HL-60/S4 treated with retinoic acid at 250 ng/mL for 4 days and 3 days (cell line): ENCODE results near the gene SLC39A3.

ENCODE experiments used
- in situ Hi-C: fragments of 300-500 bp; cut with MboI; formaldehyde crosslinking; loops from 2 replicates; pipeline ENCODE4 v1.7.0; 2022; ENCODE audit warnings: low sequenced_read_pairs

Gene SLC39A3

GRCh38 chr19:2750808-2751437 is 11.1 kb upstream of the SLC39A3 start:
- in situ Hi-C loops, result no loop called here

- in situ Hi-C loops, result loop anchor here (5.0 kb wide), 1 partner anchor 95 kb away; no protein-coding TSS in a partner anchor
These were observed 7.5 kb upstream of the SLC39A3 start for GRCh38 chr19:2747349-2747748.

- in situ Hi-C loops, result no loop called here
These were observed 4.3 kb upstream of the SLC39A3 start for GRCh38 chr19:2744113-2744512.

- in situ Hi-C loops, result no loop called here
These were observed 3.3 kb upstream of the SLC39A3 start for GRCh38 chr19:2743099-2743498.

GRCh38 chr19:2740314-2740656 is 468 bp upstream of the SLC39A3 start:
- in situ Hi-C loops, result no loop called here

- in situ Hi-C loops, result no loop called here
These were observed 3.1 kb downstream of the SLC39A3 start for GRCh38 chr19:2736550-2737190.

DNA sequence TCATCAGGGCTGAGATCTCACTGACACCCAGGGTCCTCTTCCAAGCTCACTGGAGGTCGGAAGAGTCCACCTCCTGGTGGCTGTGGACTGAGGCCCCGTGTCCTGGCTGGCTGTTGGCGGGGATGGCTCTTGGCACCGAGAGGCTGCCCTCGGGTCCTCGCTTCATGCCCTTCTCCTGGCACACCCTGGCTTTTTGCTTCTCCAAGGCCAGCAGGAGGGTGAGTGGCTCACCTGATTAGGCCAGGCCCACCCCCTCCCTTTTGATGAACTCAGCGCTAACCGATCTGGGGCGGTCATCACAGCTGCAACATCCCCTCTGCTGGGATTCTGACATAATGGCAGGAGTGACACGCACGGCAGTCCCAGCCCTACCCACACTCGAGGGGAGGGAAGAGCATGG is 4.4 kb downstream of the SLC39A3 start:
- in situ Hi-C loops, result no loop called here

DNA sequence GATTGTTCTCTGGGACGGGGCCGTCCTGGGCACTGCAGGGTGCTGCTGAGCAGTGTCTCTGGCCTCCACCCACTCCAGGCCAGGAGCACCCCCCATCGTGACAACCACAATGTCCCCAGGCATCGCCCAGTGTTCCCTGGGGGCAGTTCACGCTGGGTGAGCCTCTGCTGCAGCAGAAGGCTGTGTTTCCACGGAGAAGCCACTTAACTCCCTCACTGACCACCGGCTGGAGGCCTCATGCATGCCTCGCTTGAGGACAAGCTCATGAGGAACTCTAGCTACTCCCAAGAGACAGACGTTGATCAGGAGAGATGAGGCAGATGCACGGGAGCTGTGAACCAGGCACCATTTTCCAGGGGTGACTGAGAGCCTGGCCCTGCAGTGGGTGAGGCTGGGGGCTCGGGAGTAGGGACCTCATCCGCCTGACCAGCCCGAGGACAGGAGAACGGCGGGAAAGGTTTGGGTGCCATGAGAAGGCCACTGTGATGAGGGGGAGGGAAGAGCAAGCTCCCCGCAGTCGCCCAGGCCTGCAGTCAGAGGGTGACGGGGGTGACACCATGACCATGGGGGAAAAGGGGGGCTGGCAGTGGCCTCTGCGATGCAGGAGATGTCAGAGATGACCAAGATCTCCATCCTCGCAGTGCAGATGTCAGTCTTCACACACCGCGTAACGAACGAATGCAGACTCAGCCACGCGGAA is 5.1 kb downstream of the SLC39A3 start:
- in situ Hi-C loops, result no loop called here

GRCh38 chr19:2733930-2734588 is 5.8 kb downstream of the SLC39A3 start:
- in situ Hi-C loops, result no loop called here

- in situ Hi-C loops, result no loop called here
These were observed 6.9 kb downstream of the SLC39A3 start for GRCh38 chr19:2732883-2733282.

GRCh38 chr19:2732157-2732725 is 7.6 kb downstream of the SLC39A3 start:
- in situ Hi-C loops, result no loop called here

- in situ Hi-C loops, result no loop called here
These were observed 8.4 kb downstream of the SLC39A3 start for GRCh38 chr19:2731181-2731995.

GRCh38 chr19:2729943-2730818 is 9.6 kb downstream of the SLC39A3 start:
- in situ Hi-C loops, result no loop called here

- in situ Hi-C loops, result no loop called here
These were observed 10.9 kb downstream of the SLC39A3 start for GRCh38 chr19:2728783-2729387.

- in situ Hi-C loops, result no loop called here
These were observed 12.2 kb downstream of the SLC39A3 start for GRCh38 chr19:2727640-2727944.

GRCh38 chr19:2726904-2727639 is 12.7 kb downstream of the SLC39A3 start:
- in situ Hi-C loops, result no loop called here

GRCh38 chr19:2726160-2726855 is 13.5 kb downstream of the SLC39A3 start:
- in situ Hi-C loops, result no loop called here

DNA sequence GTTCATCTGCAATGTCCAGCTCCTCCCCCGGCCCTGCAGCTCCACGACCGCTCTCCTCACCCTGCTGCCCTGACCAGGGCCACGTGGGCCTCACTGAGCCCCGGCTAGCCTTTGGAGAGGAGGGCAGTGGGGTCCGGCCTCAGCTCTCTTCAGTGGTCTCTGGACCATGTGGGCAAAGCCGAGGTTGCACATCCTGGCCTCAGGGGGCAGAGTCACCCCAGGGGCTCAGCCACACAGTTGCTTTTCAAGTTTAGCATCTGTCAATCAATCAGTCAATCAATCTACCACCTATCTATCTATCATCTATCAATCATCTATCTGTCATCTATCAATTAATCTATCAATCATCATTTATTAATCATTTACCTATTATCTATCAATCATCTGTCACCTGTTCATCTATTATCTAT is 15.7 kb downstream of the SLC39A3 start:
- in situ Hi-C loops, result no loop called here
